ENCODE data around the gene ST6GALNAC1.
"Not testable (repeated sequence)": the region's sequence is repeated elsewhere in the genome, so short reads cannot be mapped to it uniquely, and the experiment has no call there.

ST6GALNAC1 gene

DNA sequence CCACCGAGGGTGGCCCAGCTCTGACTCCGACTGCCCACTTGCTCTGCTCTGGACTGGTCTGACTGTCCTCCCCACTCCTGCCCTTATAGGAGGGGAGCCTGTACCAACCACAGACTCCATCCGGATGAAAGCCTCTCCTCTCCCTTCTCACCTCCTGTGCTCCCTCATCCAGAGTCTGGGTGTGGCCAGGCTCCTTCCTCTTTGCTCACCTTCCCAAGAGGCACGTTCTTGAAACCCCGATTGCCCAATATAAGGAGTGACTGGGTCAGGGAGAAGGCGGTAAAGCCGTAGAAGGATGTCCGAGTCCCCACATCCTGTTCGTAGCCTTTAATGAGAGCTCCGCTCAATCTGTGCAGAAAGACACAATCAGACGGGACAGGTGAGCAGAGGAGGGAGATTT is 17.1 kb downstream of the ST6GALNAC1 start:
- ATAC-seq (replicated peaks) = no peak
- Mint-ChIP-seq H3K36me3 (no peaks in the 10 kb centered on the region), H3K4me1 (peaks cover 6 to 11% of the 10 kb centered on the region in 2 donors), H3K27me3 (peaks cover 17 to 22% of the 10 kb centered on the region in 2 donors), H3K4me3 (no peak overlapping the region), H3K27ac (no peak overlapping the region), H3K9me3 (no peaks in the 10 kb centered on the region)
- DNase-seq = no peak

GRCh38 chr17:76625496-76625895 is 18.1 kb downstream of the ST6GALNAC1 start:
- ATAC-seq (replicated peaks) = no peak
- Mint-ChIP-seq H3K36me3 (no peaks in the 10 kb centered on the region), H3K4me3 (no peak overlapping the region), H3K4me1 (peaks cover 6 to 11% of the 10 kb centered on the region in 2 donors), H3K27ac (no peak overlapping the region), H3K9me3 (no peaks in the 10 kb centered on the region), H3K27me3 (peaks cover 17 to 22% of the 10 kb centered on the region in 2 donors)
- DNase-seq = no peak

DNA sequence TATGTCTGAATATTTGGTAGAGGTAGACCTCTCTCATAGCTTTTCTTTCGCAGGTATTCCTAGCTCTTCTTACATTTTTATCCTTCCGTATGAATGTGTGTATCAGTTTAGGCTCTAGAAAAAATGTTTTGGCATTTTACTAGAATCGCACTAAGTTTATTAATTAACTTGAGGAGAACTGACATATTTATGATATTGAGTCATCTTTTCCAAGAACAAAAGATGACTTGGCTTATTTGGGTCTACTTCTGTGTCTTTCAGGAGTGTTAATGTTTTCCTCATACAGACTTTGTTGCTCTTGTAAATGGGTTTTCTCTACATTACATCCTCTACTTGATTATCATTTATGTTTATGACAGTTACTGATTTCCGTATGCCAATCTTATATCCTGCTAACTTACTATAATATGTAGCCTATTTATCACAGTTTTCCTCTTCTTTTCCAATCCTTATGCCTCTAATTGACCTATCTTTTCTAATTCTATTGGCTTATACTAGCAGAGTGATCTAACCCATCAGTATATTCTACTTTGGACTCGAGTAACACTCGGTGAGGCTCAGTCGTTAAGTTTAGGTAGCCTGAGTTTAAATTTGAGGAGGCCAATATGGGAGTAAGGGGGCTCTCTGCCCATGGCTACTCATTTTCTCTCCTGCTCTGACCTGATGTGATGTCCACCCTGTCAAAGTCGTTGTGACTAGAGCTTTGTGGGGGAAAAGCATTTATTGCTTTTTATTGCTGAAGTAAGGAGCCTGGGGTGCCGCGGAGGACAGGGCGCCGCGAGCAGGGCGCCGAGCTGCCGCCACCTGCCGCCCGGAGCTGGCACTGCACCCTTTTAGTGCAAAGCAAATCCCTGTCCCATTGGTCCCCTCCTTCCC is 20.0 kb downstream of the ST6GALNAC1 start:
- peak; percentile 88 to 96 for ATAC-seq (replicated peaks)
- peak; percentile 55 for DNase-seq
- Mint-ChIP-seq H3K27me3 (peaks cover 17 to 18% of the 10 kb centered on the region in 2 donors), H3K36me3 (no peaks in the 10 kb centered on the region), H3K4me3 (no peak overlapping the region), H3K9me3 (no peaks in the 10 kb centered on the region), H3K4me1 (peaks cover 6 to 11% of the 10 kb centered on the region in 2 donors), H3K27ac (peak overlapping the region; percentile 81)

DNA sequence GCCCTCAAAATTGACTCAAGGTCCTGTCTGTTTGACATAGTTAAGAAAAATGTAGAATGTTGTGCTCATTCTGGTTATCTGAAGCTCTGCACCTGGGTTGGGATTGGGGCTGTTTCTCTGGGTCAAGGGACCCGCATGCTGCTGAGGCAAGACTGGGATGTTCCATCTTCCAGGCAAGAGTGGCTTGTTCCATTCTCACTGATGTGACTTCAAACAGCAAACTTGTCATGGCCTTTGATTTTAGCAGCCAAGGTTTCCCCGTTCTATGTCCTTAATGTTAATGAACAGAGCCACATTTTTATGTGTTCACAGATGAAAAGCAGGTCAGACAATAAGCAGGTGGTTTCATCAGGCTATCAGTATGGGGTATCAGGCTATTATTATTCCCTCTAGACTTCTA is 25.7 kb downstream of the ST6GALNAC1 start:
- H3K4me1 Mint-ChIP-seq = peaks cover 0 to 6% of the 10 kb centered on the region in 2 donors
- no peak overlapping the region for H3K27ac Mint-ChIP-seq
- H3K9me3 Mint-ChIP-seq = peaks cover 0 to 2% of the 10 kb centered on the region in 2 donors
- H3K27me3 Mint-ChIP-seq = peaks cover under 1 to 1% of the 10 kb centered on the region in 2 donors
- no peaks in the 10 kb centered on the region for H3K36me3 Mint-ChIP-seq
- no peak overlapping the region for H3K4me3 Mint-ChIP-seq
- ATAC-seq (replicated peaks) (no peak), DNase-seq (no peak)

GRCh38 chr17:76614912-76615617 is 28.5 kb downstream of the ST6GALNAC1 start:
- peaks cover 0 to 2% of the 10 kb centered on the region in 2 donors for H3K9me3 Mint-ChIP-seq
- peaks cover 0 to 5% of the 10 kb centered on the region in 2 donors for H3K27me3 Mint-ChIP-seq
- H3K4me3 Mint-ChIP-seq = no peak overlapping the region
- H3K4me1 Mint-ChIP-seq = peaks cover 0 to 6% of the 10 kb centered on the region in 2 donors
- ATAC-seq (replicated peaks) = no peak
- no peak for DNase-seq
- H3K36me3 Mint-ChIP-seq = no peaks in the 10 kb centered on the region
- no peak overlapping the region for H3K27ac Mint-ChIP-seq

DNA sequence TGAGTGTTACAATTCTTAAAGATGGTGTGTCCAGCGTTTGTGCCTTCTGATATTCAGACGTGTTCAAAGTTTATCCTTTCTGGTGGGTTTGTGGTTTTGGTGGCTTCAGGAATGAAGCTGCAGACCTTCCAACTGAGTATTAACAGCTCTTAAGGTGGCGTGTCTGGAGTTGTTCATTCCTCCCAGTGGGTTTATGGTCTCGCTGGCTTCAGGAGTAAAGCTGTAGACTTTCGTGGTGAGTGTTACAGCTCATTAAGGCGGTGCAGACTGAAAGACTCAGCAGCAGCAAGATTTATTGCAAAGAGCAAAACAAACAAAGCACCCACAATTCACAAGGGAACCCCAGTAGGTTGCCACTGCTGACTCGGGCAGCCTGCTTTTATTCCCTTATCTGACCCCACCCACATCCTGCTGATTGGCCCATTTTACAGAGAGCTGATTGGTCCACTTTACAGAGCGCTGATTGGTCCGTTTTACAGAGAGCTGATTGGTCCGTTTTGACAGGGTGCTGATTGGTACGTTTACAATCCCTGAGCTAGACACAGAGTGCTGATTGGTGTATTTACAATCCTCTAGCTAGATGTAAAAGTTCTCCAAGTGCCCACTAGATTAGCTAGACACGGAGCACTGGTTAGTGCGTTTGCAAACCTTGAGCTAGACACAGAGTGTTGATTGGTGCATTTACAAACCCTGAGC is 29.3 kb downstream of the ST6GALNAC1 start:
- peak in 1 of 2 donors; percentile 25 for ATAC-seq (replicated peaks)
- not testable (repeated sequence) for H3K9me3 Mint-ChIP-seq, H3K4me1 Mint-ChIP-seq, H3K4me3 Mint-ChIP-seq, H3K27me3 Mint-ChIP-seq, H3K36me3 Mint-ChIP-seq, DNase-seq, H3K27ac Mint-ChIP-seq

- Mint-ChIP-seq H3K36me3 (no peaks in the 10 kb centered on the region), H3K4me1 (peaks cover 0 to 6% of the 10 kb centered on the region in 2 donors), H3K27me3 (peaks cover 4 to 10% of the 10 kb centered on the region in 2 donors), H3K9me3 (peaks cover 0 to 2% of the 10 kb centered on the region in 2 donors), H3K27ac (no peak overlapping the region), H3K4me3 (no peak overlapping the region)
- DNase-seq (no peak), ATAC-seq (replicated peaks) (no peak)
Observed at GRCh38 chr17:76612977-76613851, 30.3 kb downstream of the ST6GALNAC1 start.

DNA sequence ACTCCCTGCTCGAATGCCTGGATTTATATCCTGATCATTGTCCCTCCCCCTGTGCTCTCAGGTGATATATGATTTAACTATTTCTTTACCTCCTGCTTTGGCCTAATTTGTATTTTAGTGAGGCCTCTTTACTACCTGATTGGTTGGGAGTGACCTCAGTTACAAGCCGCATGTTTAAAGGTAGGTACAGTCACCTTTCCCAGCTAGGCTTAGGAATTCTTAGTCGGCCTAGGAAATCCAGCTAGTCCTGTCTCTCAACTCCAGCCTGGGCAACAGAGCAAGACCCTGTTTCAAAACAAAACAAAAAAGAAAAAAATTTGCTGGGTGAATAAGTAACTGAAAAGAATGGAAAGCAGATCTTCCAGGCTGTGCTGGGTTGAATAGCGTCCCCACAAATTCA is 31.1 kb downstream of the ST6GALNAC1 start:
- H3K4me3 Mint-ChIP-seq = no peak overlapping the region
- H3K36me3 Mint-ChIP-seq = no peaks in the 10 kb centered on the region
- peaks cover 0 to 2% of the 10 kb centered on the region in 2 donors for H3K9me3 Mint-ChIP-seq
- peaks cover 4 to 10% of the 10 kb centered on the region in 2 donors for H3K27me3 Mint-ChIP-seq
- ATAC-seq (replicated peaks) (no peak), DNase-seq (no peak)
- peaks cover 0 to 6% of the 10 kb centered on the region in 2 donors for H3K4me1 Mint-ChIP-seq
- H3K27ac Mint-ChIP-seq = no peak overlapping the region

DNA sequence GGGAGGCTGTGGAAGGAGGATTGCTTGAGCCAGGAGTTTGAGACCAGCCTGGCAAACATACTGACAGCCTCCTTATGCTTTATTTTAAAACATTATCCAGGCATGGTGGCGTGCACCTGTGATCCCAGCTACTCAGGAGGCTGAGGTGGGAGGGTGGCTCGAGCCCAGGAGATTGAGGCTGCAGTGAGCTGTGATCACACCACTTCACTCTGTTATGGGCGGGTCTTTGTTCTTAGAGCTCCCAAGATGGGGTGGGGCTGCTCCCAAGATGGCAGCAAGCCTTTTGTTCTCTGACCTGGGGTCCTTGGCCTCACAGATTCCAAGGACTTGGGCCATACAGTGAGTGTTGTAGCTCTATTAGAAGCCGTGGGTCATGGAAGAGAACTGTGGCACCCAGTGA is 31.8 kb downstream of the ST6GALNAC1 start:
- ATAC-seq (replicated peaks) (no peak), DNase-seq (no peak)
- Mint-ChIP-seq H3K27me3 (peaks cover 4 to 10% of the 10 kb centered on the region in 2 donors), H3K36me3 (no peaks in the 10 kb centered on the region), H3K4me1 (peaks cover 0 to 6% of the 10 kb centered on the region in 2 donors), H3K4me3 (no peak overlapping the region), H3K9me3 (peaks cover 0 to 2% of the 10 kb centered on the region in 2 donors), H3K27ac (no peak overlapping the region)

GRCh38 chr17:76611080-76611749 is 32.3 kb downstream of the ST6GALNAC1 start:
- not testable (repeated sequence) for H3K9me3 Mint-ChIP-seq; DNase-seq; H3K27ac Mint-ChIP-seq; ATAC-seq (replicated peaks); H3K4me1 Mint-ChIP-seq; H3K36me3 Mint-ChIP-seq; H3K4me3 Mint-ChIP-seq
- H3K27me3 Mint-ChIP-seq = peaks cover 4 to 10% of the 10 kb centered on the region in 2 donors

GRCh38 chr17:76606685-76607084 is 36.9 kb downstream of the ST6GALNAC1 start:
- not testable (repeated sequence) for ATAC-seq (replicated peaks); H3K4me1 Mint-ChIP-seq; H3K4me3 Mint-ChIP-seq; DNase-seq; H3K9me3 Mint-ChIP-seq; H3K27ac Mint-ChIP-seq; H3K36me3 Mint-ChIP-seq
- H3K27me3 Mint-ChIP-seq = peaks cover 19% of the 10 kb centered on the region in 2 donors

- Mint-ChIP-seq H3K4me1 (peaks cover 0 to 3% of the 10 kb centered on the region in 2 donors), H3K36me3 (no peaks in the 10 kb centered on the region), H3K9me3 (no peaks in the 10 kb centered on the region), H3K27ac (no peak overlapping the region), H3K27me3 (peaks cover 31 to 43% of the 10 kb centered on the region in 2 donors), H3K4me3 (no peak overlapping the region)
- DNase-seq = no peak
- ATAC-seq (replicated peaks) = no peak
Observed at GRCh38 chr17:76601065-76601464, 42.5 kb downstream of the ST6GALNAC1 start.
